GM18868 (cell line): ENCODE results near the gene CSNK1D.
"Not testable (repeated sequence)": the region's sequence is repeated elsewhere in the genome, so short reads cannot be mapped to it uniquely, and the experiment has no call there.

Source experiments
- ATAC-seq: cut with Tn5 transposase; IDR thresholded peaks from one replicate; pipeline ENCODE4 v1.9.1; 2021; ENCODE audit warnings: mild to moderate bottlenecking, moderate library complexity; ENCODE audit not compliant: unreplicated experiment

Gene CSNK1D

DNA sequence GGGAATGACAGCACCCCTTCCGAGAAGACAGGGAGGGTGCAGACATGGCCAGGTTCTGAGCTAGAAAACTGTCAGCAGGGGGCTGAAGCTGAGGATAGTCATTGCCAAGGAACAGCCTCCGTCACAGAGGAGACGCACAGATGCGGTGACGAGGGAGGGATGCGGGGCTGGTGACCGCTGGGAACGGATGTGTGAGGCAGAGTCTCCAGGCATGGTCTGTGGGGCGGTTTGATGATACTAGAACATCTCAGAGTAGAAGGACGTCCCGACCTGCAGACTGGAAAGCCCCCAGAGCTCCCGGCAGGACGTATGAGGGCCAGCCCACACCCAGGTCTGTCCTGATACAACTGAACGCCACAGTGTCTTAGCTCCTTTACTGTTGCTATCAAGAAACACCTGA lies 1.8 kb upstream of the CSNK1D start:
- ATAC-seq = no peak

- no peak for ATAC-seq
Observed at GRCh38 chr17:82274134-82275020, 877 bp upstream of the CSNK1D start.

- ATAC-seq = no peak
Observed at GRCh38 chr17:82272495-82273326, 789 bp downstream of the CSNK1D start.

GRCh38 chr17:82271401-82271800 lies 2.1 kb downstream of the CSNK1D start:
- no peak for ATAC-seq

DNA sequence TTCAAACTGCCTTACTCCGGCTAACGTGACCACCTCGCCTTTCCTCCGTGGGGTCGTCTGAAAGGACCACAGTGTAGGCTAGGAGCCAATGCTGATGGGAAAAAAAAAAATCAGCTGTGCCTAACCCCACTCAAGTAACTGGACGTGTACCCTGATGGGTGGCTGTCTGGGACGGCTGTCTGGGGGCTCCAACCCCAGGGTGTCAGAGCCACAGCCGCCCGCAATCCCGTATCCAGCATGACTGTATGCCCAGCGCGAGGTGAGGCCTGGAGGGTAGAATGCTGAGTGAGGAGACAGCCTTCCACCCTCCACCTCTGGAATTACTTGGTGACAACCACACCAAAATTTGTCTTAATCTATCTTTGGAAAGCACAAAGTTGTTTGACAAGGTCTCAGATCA lies 2.8 kb downstream of the CSNK1D start:
- no peak for ATAC-seq

GRCh38 chr17:82269882-82270500 lies 3.5 kb downstream of the CSNK1D start:
- no peak for ATAC-seq

DNA sequence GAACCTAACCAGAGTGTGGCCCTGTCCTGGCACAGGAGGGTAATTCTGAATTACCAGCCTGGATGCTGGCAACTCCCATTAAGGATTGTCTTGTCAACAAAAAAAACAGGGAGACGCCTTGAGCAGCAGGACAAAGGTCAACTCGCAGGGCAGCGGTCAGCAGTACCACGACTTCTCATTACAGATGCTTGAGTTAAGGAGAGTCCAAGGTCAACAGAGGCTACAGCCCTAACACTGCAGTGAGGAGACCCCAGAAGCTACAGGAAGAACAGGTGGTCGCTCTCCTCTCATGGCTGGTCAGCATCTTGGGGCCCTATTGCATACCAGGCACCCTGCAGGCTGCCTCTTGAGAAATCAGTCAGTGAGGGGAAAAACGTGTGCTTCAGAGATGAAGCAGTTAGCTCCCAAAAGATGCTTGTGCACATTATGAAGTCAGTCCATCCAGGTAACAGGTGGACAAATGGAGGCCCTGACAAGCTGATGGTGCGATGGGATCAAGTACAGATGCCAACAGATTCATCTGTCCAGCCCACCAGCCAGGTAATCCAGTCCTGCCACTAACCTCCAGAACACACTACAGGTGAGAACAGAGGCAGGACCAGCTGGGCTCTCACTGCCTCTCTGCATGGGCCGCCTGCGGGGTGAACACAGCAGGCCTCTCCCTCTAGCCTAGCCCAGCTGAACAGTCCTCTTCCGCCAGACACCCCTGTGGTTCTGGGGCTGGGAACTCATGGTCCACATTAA lies 4.2 kb downstream of the CSNK1D start:
- no peak for ATAC-seq

DNA sequence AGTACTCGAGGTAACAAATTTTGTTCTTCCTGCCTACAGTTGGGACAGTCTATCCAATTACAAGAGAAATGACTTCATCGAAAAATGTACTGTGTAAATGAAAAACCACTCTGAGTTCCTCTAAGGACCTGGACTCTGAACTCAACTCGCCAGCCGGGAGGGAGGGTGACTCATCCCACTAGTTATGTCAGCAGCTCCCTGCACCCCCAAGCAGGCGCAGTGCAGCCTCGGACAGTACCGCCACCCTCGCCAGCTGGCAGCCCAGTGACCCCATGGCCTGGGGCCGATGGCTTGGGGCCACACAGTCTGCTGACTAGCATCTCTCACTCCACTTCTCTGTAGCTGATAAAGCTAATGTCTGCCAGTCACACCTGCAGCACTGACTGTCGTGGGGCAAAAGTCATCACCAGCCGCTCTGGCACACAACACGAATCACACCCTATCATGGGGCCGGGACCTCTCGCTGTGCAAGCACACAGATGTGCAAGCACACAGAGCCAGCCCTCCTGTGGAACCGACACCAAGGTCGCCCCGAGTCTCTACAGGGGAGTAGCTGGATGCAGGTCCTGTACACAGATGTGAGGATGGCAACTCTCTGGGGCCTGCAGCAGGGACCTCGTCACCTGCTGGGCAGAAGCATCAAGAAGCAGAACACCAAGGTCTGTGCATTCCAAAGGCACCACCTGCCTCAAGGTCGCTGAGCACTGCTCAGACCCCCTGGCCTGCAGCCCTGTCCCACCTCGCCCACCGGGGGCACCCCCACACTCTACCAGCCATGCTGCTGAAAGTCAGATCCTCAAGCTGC lies 5.7 kb downstream of the CSNK1D start:
- no peak for ATAC-seq

DNA sequence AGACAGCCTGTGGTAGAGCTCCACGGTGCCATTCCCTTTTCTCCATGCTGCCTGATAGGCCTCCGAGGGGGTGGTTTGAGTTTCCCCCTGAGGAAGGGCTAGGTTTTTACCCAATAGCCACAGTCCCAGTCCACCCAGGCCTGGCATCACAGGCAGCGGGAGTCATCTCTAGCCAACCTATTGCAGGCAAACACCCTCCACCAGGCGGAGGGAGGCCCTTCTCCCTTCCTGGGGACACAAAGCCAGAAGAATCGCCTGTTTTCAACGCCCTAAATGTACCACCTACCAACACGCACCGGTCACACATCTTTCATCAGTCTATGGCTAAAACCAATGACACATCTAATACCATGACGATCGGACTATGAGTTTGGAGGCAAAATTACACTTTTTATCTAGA lies 7.4 kb downstream of the CSNK1D start:
- no peak for ATAC-seq

GRCh38 chr17:82263641-82264040 lies 9.9 kb downstream of the CSNK1D start:
- ATAC-seq = no peak

GRCh38 chr17:82262344-82262743 lies 11.2 kb downstream of the CSNK1D start:
- no peak for ATAC-seq

GRCh38 chr17:82259972-82260961 lies 13.2 kb downstream of the CSNK1D start:
- ATAC-seq = not testable (repeated sequence)

DNA sequence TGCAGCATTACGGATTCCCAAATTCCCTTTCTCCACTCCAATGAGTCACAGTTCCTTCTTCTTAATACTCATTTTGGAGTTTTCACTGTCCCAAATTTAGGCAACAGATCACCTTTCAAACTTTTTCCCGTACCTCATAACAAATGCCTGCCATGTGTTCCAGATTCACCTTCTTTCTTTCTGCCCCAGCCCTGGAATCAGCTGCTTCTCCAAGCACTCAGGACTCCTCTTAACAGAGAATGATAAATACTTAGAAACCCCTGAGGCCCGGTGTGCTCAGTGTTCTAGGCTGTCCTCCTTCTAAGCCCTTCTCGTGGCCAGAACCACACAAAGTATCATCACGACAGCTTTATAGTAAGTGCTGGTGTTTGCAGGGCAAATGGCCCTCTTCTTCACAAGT lies 14.9 kb downstream of the CSNK1D start:
- no peak for ATAC-seq

DNA sequence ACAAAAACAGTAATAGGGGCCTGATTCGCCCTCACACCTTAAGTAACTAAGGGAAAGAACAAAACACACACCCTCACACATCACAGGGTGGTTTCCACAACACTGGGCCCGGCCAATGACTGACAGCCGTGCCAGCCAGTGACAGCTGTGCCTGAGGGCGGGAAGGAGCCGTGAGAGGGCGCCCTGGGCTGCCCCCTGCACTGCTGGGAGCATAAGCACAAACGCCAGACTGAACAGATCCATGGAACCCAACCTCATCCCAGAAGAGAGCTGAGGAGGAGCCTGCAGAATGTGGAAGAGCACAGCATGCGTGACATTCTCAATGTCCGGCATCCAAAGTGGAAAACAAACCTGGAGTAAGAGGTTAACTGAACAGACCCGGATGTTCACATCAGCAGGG lies 16.0 kb downstream of the CSNK1D start:
- ATAC-seq = no peak

DNA sequence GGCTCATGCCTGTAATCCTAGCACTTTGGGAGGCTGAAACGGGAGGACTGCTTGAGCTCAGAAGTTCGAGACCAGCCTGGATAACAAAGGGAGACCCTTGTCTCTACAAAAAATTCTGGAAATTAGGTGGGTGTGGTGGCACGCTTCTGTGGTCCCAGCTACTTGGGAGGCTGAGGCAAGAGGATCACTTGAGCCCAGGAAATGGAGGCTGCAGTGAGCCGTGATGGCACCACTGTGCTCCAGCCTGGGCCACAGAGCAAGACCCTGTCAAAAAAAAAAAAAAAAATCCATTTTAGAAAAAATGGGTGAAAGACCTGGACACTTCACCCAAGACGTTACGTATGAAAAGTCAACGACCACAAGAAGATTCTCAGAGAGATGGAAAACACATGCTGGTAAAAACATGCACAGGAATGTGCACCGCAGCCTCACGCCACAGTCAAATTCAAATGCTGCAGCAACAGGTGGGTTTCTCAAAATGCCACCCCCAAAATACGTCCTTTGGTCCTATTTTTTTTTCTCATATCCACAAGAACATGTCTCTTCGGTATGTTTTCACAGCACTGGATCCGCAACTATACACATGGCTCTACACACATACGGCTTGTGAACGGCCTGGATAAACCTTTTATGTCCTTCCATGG lies 17.1 kb downstream of the CSNK1D start:
- no peak for ATAC-seq

GRCh38 chr17:82255402-82255972 lies 18.0 kb downstream of the CSNK1D start:
- ATAC-seq = no peak

GRCh38 chr17:82254746-82255145 lies 18.8 kb downstream of the CSNK1D start:
- not testable (repeated sequence) for ATAC-seq

- not testable (repeated sequence) for ATAC-seq
Observed at GRCh38 chr17:82254096-82254495, 19.4 kb downstream of the CSNK1D start.
